ENCODE data around the gene AFF3.

DNA sequence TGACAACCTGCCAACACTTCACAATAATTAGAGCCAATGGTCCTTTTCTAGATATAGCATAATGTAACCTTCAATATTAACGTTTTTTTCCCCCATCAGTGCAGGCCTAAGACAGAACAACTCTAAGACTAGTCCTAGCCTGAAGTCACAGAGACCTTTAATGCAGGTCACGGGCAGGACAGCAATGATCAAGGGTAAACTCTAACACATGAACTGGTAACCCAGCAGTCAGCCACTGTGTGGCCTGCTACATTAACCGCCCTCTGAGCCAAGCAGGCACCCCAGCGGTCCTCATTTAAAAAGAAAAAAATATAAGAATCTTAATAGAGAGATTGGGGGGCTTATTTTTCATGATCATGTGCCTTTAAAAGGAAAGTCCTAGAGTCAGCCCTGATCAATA lies 290.6 kb downstream of the AFF3 start:
- no peak for TF ChIP-seq CTCF (IDR thresholded peaks at IDR 0.05)
- no peak for TF ChIP-seq POLR2A (IDR thresholded peaks at IDR 0.05)

Measured in uterus (tissue), 2 donors.